ENCODE measurements around the gene RSPRY1. TPM values are rescaled to one million over a fixed set of nuclear protein-coding genes. Genes with fewer than 3 reads are reported as not detected.
"Not testable (repeated sequence)": the region's sequence is repeated elsewhere in the genome, so short reads cannot be mapped to it uniquely, and the experiment has no call there.

RSPRY1 gene
- total and polyA plus RNA-seq, 2 donors = 18.3 to 59.5 TPM

- 1% methylated on average over 28 of the region's 28 CpGs for WGBS
- Histone ChIP-seq H3K27ac (ENCODE audit: low read depth) (peak overlapping the region; percentile 96), H3K4me3 (ENCODE audit: low read depth, low read length) (peak overlapping the region; percentile 85), H3K4me1 (ENCODE audit: insufficient read depth) (peaks cover 1% of the 10 kb centered on the region), H3K36me3 (ENCODE audit: insufficient read depth) (no peaks in the 10 kb centered on the region)
- DNase-seq (ENCODE audit: extremely low spot score) = no peak
Measured at GRCh38 chr16:57186872-57187854, 1.0 kb downstream of the RSPRY1 start.

GRCh38 chr16:57187902-57188710, 2.0 kb downstream of the RSPRY1 start:
- H3K4me1 ChIP-seq (ENCODE audit: insufficient read depth); H3K4me3 ChIP-seq (ENCODE audit: low read depth, low read length); H3K27ac ChIP-seq (ENCODE audit: low read depth); H3K36me3 ChIP-seq (ENCODE audit: insufficient read depth); DNase-seq (ENCODE audit: extremely low spot score): not testable (repeated sequence)
- 67% methylated on average over 18 of the region's 18 CpGs for WGBS

GRCh38 chr16:57188711-57189002, 2.5 kb downstream of the RSPRY1 start:
- 92% methylated on average over 9 of the region's 9 CpGs for WGBS
- H3K36me3 ChIP-seq (ENCODE audit: insufficient read depth) = no peaks in the 10 kb centered on the region
- H3K4me1 ChIP-seq (ENCODE audit: insufficient read depth) = peaks cover 1% of the 10 kb centered on the region
- H3K4me3 ChIP-seq (ENCODE audit: low read depth, low read length) = no peak overlapping the region
- H3K27ac ChIP-seq (ENCODE audit: low read depth) = no peak overlapping the region
- DNase-seq (ENCODE audit: extremely low spot score) = no peak

- H3K36me3 ChIP-seq (ENCODE audit: insufficient read depth); H3K27ac ChIP-seq (ENCODE audit: low read depth); H3K4me3 ChIP-seq (ENCODE audit: low read depth, low read length); DNase-seq (ENCODE audit: extremely low spot score); H3K4me1 ChIP-seq (ENCODE audit: insufficient read depth): not testable (repeated sequence)
- 96% methylated on average over 4 of the region's 4 CpGs for WGBS
Measured at GRCh38 chr16:57189527-57189926, 3.4 kb downstream of the RSPRY1 start.

GRCh38 chr16:57190136-57190535, 4.0 kb downstream of the RSPRY1 start:
- whole genome bisulfite sequencing = 98% methylated on average over 2 of the region's 2 CpGs
- Histone ChIP-seq H3K27ac (ENCODE audit: low read depth) (no peak overlapping the region), H3K4me1 (ENCODE audit: insufficient read depth) (no peaks in the 10 kb centered on the region), H3K36me3 (ENCODE audit: insufficient read depth) (no peaks in the 10 kb centered on the region), H3K4me3 (ENCODE audit: low read depth, low read length) (no peak overlapping the region)
- DNase-seq (ENCODE audit: extremely low spot score) = no peak

GRCh38 chr16:57191056-57191571, 5.0 kb downstream of the RSPRY1 start:
- Histone ChIP-seq H3K36me3 (ENCODE audit: insufficient read depth) (no peaks in the 10 kb centered on the region), H3K4me1 (ENCODE audit: insufficient read depth) (no peaks in the 10 kb centered on the region), H3K4me3 (ENCODE audit: low read depth, low read length) (no peak overlapping the region), H3K27ac (ENCODE audit: low read depth) (no peak overlapping the region)
- DNase-seq (ENCODE audit: extremely low spot score) = no peak
- 69% methylated on average over 3 of the region's 3 CpGs for WGBS

GRCh38 chr16:57192146-57192545, 6.0 kb downstream of the RSPRY1 start:
- Histone ChIP-seq H3K4me3 (ENCODE audit: low read depth, low read length) (no peak overlapping the region), H3K36me3 (ENCODE audit: insufficient read depth) (no peaks in the 10 kb centered on the region), H3K27ac (ENCODE audit: low read depth) (no peak overlapping the region), H3K4me1 (ENCODE audit: insufficient read depth) (no peaks in the 10 kb centered on the region)
- DNase-seq (ENCODE audit: extremely low spot score) = no peak
- 80% methylated on average over 3 of the region's 3 CpGs for WGBS

GRCh38 chr16:57192720-57193486, 6.8 kb downstream of the RSPRY1 start:
- H3K36me3 ChIP-seq (ENCODE audit: insufficient read depth) = no peaks in the 10 kb centered on the region
- 82% methylated on average over 7 of the region's 7 CpGs for WGBS
- no peak overlapping the region for H3K27ac ChIP-seq (ENCODE audit: low read depth)
- H3K4me3 ChIP-seq (ENCODE audit: low read depth, low read length) = no peak overlapping the region
- no peaks in the 10 kb centered on the region for H3K4me1 ChIP-seq (ENCODE audit: insufficient read depth)
- no peak for DNase-seq (ENCODE audit: extremely low spot score)

- Histone ChIP-seq H3K4me3 (ENCODE audit: low read depth, low read length) (no peak overlapping the region), H3K36me3 (ENCODE audit: insufficient read depth) (no peaks in the 10 kb centered on the region), H3K4me1 (ENCODE audit: insufficient read depth) (no peaks in the 10 kb centered on the region), H3K27ac (ENCODE audit: low read depth) (no peak overlapping the region)
- no peak for DNase-seq (ENCODE audit: extremely low spot score)
Measured at GRCh38 chr16:57194512-57194911, 8.4 kb downstream of the RSPRY1 start.

- Histone ChIP-seq H3K27ac (ENCODE audit: low read depth) (no peak overlapping the region), H3K36me3 (ENCODE audit: insufficient read depth) (no peaks in the 10 kb centered on the region), H3K4me3 (ENCODE audit: low read depth, low read length) (no peak overlapping the region), H3K4me1 (ENCODE audit: insufficient read depth) (no peaks in the 10 kb centered on the region)
- DNase-seq (ENCODE audit: extremely low spot score) = no peak
- WGBS = 56% methylated on average over 4 of the region's 4 CpGs
Measured at GRCh38 chr16:57196286-57196685, 10.2 kb downstream of the RSPRY1 start.

GRCh38 chr16:57196753-57197152, 10.6 kb downstream of the RSPRY1 start:
- no peak overlapping the region for H3K4me3 ChIP-seq (ENCODE audit: low read depth, low read length)
- H3K4me1 ChIP-seq (ENCODE audit: insufficient read depth) = no peaks in the 10 kb centered on the region
- no peak overlapping the region for H3K27ac ChIP-seq (ENCODE audit: low read depth)
- H3K36me3 ChIP-seq (ENCODE audit: insufficient read depth) = no peaks in the 10 kb centered on the region
- 62% methylated on average over 3 of the region's 3 CpGs for WGBS
- no peak for DNase-seq (ENCODE audit: extremely low spot score)

GRCh38 chr16:57200321-57200720, 14.2 kb downstream of the RSPRY1 start:
- WGBS = 96% methylated on average over 13 of the region's 24 CpGs
- not testable (repeated sequence) for H3K36me3 ChIP-seq (ENCODE audit: insufficient read depth); H3K27ac ChIP-seq (ENCODE audit: low read depth); H3K4me1 ChIP-seq (ENCODE audit: insufficient read depth); DNase-seq (ENCODE audit: extremely low spot score); H3K4me3 ChIP-seq (ENCODE audit: low read depth, low read length)

- WGBS = 91% methylated on average over 20 of the region's 27 CpGs
- DNase-seq (ENCODE audit: extremely low spot score); H3K36me3 ChIP-seq (ENCODE audit: insufficient read depth); H3K4me1 ChIP-seq (ENCODE audit: insufficient read depth); H3K4me3 ChIP-seq (ENCODE audit: low read depth, low read length); H3K27ac ChIP-seq (ENCODE audit: low read depth): not testable (repeated sequence)
Measured at GRCh38 chr16:57200926-57201325, 14.8 kb downstream of the RSPRY1 start.
